GM19240 (cell line): ENCODE measurements around the gene TSSC4.
"Not testable (repeated sequence)": the region's sequence is repeated elsewhere in the genome, so short reads cannot be mapped to it uniquely, and the experiment has no call there.

ENCODE experiments used
- DNase-seq: peaks from one replicate; pipeline ENCODE4 v3.0.0; 2011; ENCODE audit warnings: low spot score; ENCODE audit not compliant: insufficient read length

The TSSC4 gene

DNA sequence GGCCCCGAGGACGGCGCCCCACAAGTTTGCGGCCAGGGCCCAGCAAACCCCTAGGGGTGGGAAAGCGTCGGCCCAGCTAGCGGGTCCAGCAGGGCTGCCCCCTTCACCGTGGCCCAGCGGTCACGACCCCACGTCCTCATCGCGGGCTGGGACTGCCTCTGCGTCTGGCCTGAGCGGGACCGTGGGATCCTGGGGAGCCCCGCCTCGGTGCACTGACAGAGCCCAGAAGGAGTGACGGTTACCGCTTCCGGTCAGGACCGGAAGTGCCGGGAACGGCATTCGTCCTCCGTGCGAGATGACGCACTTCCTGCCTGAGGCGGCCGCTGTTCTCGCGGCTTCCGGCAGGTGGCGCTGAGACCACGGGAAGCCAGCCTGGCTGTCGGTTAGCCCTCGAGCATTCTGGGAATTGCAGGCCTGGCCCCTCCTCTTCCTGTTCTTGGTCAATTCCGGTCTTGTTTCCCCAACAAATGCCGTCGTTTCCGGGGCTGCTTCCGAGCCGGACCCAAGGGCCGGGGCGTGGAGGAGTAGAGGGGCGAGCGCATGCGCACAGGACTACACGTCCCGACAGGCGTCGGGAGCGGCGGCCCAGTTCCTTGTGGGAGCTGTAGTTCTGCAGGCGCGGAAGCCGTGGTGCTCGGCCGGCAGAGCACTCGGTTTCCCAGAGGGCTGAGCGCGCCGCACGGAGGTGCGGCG is at the start of gene TSSC4:
Gene TSSC4 (plus strand): TSS at position 682 of the 693 bp plus-strand sequence. CDS start 1,884 bp downstream, outside the sequence.
- peak; percentile 100 for DNase-seq

DNA sequence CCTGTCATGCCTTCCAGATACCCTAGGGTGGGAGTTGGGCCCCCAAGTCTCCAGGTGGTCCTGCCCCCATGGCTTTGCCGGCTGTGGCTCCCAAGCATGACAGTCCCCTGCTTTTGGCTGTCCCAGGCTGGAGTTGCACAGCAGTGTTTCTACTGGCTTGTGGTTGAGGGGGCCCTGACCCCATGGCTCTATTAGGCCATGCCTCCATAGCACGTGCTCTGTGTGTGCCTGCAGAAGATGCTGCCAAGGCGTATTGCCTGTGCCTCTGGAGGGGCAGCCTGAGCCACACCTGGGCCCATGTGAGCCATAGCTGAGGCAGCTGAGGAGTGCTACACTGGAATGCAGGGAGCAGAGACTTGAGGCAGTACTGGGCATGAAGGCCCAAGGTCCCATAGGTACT is 48.8 kb upstream of the TSSC4 start:
- DNase-seq, result no peak

DNA sequence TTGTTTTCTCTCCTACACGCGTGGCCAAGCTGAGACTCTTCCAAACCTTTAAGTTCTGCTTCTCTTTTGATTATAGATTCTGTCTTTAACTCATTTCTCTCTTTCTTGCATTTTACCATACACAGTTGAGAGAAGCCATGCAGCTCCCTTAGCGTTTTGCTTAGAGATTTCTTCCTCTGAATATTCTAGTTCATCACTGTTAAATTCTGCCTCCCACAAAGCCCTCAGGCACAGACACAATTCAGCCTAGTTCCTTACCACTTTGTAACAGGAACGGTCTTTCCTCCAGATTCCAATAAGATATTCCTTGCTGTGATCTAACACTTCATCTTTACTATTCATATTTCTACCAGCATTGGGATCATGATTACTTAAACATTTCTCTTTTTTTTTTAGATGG is 48.1 kb upstream of the TSSC4 start:
- no peak for DNase-seq

DNA sequence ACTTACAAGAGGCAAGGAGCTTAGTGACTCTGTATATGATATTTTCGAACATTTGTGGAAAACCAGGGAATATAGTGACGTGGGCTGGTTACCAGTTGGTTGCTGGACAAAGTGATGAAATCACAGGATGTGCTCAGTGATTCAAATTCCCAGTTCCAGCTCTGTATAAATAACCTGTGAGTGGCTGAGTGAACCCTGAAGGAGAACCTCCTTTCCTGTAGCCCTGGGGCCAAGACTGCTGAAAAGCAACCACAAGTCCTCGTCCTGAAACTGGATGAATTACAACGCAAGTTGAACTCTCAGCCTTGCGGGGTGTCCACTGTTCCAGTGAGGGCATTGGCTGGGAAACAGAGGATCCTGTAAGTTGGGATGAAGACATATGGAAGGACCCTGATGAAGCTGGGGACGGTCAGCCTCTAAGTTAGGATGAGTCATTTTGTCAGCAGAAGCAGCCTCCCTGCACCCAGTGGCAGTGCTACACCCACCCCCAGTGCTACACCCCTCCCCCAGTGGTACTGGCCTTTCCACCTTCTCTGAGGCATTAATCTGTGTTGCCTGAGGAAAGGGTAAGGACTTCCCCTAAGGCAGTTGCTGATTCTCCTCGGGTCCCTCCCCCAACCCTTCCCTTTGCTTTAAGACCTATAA is 45.4 kb upstream of the TSSC4 start:
- no peak for DNase-seq

DNA sequence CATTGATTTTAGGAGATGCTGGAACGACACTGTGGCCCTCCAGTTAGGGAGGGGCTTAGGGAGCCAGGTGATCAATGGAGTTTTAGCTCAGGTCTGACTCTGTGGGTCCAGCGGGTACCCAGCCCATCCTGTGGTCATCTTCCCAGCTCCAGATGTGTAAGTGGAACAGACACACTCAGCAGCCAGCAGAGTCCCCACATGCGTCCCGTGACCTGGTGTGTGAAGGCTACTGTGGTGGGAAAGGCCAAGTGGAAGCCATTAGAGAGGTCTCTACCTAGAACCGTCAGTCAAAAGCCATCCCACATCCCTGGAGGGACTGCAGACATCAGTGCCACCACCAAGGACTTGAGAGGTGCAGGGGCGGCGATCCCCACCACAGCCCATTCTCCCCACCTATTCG is 43.3 kb upstream of the TSSC4 start:
- DNase-seq, result no peak

DNA sequence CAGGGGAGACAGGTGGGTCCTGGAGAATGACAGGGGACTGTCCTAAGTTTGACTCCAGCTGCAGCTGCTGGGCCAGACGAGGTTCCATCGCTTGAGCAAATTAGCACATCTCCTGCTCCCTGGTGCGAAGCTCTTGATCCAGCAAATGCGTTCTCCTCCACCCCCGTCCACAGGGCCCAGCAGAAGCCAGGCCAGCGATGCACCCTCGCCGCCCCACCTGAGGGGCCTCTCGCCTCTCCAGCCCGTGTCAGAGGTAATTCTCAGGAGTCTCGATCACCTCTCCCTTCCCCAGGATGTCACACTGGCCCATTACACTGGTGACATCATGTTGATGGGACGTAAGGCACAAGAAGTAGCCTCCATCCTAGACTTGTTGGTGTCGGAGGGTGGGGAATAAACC is 42.9 kb upstream of the TSSC4 start:
- not testable (repeated sequence) for DNase-seq

DNA sequence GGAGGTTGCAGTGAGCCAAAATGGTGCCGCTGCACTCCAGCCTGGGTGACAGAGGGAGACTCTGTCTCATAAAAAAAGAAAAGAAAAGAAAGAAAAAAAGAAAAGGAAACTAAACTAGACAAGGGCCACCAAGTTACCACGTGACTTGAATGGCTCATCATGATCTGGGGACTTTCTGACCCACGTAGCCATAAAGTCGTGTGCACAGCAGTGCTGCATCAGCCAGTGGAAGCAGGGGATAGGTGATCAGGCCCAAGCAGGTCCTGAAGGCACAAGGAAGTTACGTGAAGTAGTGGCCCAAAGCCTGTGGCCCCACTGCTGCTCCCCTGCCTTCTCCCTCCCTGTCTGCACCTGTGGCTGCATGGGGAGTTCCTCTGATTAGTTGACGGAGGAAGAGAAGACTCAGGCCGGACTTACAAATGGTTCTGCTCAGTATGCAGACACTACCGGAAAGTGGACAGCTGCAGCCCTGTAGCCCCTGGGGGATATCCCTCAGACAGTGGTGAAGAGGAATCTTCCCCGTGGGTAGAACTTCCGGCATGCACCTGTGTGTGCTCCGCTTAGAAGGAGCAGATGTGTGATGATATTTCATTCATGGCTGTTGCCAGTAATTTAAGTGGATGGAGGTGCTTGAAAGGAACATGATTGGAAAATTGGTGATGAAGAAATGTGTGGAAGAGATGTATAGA is 41.7 kb upstream of the TSSC4 start:
- no peak for DNase-seq

DNA sequence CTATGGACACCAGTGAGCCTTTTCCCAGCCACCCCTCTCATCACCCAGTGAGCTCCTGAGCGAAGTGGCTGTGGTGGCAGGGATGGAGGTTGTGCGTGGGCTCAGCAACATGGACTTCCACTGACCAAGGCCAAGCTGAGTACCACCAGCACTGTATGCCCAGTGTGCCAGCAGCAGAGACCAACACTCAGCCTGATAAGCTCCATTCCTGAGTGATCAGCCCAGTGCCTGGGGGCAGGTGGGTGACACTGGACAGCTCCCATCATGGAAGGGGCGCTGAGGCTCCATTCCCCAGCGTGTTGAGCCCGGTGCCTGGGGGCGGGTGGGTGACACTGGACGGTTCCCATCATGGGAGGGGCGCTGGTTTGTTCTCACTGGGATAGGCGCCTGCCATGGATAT is 41.0 kb upstream of the TSSC4 start:
- no peak for DNase-seq

DNA sequence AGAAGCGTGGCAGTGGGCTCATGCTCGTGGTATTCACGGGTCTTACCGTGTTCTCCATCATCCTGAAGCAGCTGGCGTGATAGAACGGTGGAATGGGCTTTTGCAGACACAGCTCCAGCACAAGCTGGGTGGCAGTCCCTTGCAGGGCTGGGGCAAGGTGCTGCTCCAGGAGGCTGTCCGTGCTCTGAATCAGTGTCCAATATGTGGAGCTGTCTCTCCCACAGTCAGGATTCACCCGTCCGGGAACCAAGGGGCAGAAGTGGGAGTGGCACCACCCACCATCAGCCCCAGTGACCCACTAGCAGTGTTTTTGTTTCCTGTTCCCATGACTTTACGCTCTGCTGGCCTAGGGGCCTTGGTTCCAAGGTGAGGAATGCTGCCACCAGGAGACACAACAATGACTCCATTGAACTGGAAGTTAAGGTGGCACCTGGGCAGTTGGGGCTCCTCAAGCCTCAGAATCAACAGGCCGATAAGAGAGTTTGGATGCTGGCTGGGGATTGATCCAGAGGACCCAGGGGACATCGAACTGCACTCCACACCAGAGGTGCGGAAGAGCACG is 40.4 kb upstream of the TSSC4 start:
- DNase-seq, result no peak

DNA sequence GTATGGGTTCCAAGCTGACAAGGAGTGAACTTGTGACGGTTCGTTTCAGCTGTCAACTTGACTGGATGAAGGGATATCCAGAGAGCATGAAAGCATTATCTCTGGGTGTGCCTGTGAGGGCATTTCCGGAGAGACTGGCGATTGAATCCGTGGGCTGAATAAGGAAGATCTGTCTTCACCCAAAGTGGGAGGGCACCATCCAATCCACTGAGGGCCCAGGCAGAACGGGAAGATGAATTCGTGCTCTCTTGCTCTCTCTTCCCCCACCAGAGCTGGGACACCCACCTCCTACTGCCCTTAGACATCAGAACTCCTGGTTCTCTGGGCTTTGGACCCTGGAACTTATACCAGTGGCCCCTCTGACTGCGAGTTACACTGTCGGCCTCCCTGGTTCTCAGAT is 39.0 kb upstream of the TSSC4 start:
- DNase-seq, result no peak

DNA sequence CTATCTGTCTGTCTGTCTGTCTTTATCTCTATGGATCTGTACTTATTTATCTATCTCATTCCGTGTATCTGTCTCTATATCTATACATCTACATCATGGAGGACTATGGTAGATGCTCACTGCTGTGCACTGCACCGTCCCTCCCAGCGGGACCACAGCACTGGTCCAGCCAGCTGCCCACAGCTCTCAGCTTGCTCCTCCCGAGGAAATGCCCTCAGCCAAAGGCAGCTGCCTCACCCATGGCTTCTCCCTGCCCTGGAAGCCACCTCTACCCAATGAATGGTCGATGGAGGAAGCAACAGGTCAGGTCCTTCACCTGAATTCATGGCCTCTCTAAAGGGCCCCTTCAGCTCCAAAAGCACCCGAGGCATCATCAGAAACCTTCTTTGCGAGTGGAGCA is 38.1 kb upstream of the TSSC4 start:
- DNase-seq, result no peak

DNA sequence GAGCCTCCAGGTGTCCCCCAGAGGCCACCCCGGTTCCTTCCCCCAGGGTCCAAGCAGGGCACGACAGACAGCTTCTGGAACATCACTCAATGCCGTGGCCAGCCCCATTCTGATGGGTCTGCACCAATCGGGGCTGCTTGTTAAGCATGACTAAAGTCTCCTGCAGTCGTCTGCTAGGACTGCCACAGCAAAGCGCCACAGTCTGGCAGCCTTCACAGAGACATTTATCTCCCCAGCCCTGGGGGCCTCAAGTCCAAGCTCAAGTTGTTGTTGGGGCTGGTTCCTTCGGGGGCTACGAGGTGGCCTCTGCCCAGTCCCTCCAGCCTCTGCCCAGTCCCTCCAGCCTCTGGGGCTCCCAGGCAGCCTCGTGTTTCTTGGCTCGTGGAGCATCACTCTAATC is 37.4 kb upstream of the TSSC4 start:
- no peak for DNase-seq

DNA sequence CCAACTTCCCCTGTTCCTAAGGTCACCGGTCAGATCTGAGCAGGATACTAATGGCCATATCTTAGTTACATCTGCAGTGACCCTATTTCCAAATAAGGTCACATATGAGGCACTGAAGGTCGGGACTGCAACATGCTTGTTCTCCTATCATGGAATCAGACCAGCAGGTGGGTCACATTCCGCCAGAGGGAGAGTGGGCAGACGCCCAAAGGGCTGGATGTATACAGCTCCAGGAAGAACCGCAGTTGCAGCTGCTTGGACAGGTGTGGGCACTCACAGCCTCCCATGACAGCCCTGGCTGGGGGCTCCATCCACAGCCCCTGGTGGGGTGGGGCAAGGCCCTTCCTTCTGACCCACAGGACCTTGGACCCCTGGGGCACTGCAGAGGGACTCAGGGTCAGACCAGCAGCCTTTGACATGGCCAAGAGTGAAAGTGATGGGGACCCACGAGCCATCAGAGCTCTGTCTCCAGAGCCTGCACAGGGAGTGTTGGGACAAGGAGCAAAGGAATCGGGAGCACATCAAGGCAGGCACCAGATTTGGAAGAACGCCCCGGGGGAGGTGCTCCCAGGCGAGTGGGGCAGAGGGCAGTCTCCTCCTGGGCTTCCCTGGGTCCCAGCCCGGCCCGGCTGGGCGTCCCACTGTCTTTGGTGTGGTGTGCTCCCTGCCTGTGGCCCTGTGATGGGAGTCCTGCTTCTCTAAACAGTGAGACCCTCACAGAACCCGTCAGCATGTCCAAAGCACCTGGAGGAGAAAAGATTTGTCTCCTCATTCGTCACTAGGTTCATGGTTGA is 36.8 kb upstream of the TSSC4 start:
- no peak for DNase-seq

DNA sequence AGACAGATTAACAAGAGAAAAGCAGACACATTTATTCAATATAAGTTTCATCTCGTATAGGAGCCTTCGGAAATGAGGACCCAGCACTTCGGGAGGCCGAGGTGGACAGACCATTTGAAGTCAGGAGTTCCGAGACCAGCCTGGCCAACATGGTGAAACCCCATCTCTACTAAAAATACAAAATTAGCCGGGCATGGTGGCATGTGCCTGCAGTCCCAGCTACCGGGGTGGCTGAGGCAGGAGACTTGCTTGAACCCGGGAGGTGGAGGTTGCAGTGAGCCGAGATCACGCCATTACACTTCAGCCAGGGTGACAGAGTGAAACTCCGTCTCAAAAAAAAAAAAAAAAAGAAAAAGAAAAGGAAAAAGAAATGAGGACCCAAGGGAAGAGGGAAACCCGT is 36.2 kb upstream of the TSSC4 start:
- DNase-seq, result not testable (repeated sequence)

DNA sequence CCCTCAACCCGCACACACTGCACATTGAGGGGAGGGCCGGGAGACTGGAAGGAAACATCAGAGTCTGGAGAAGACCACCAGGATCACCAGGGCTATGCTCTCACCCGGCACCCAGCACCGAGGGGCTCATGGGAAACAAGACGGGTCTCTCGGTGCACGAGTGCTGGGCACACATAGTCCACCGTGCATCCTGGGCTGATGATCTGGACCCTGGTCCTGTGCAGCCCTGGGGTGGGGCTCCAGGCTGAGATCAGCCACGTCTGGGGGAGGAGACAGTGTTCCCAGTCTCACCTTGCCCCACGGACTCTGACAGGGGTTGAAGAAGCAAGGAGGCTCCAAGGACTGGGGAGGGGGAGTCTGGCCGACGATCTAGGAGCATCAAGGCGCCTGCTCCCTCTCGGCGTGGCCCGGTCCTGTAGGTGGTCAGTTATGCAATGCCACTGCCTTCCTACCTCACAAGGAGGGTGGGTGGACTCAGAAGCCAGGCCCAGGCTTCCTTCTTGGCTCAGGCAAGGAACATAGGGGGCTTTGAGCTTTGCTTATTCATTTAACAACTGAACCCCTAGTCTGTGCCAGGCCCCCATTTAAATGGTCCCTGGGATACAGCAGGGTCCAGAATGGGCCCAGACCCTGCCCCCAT is 34.9 kb upstream of the TSSC4 start:
- no peak for DNase-seq

DNA sequence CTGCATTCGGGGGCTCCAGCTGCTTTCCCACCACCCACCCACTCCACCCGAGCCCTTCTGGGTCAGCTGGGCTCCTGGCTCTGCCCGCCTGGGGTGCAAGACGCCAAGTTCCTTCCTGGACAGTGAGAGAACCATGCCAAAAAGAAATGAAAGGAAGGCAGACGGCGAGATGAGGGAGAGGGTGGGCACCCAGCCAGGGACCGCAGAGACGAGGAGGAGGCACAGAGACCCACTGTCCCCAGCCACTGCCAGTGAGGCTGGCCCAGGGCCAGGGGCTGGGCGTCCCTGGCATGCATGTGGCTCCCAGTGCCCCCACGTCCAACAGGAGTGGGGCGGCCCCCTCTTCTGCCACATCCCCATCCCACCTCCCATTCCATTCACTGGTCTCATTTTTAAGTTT is 34.3 kb upstream of the TSSC4 start:
- no peak for DNase-seq

DNA sequence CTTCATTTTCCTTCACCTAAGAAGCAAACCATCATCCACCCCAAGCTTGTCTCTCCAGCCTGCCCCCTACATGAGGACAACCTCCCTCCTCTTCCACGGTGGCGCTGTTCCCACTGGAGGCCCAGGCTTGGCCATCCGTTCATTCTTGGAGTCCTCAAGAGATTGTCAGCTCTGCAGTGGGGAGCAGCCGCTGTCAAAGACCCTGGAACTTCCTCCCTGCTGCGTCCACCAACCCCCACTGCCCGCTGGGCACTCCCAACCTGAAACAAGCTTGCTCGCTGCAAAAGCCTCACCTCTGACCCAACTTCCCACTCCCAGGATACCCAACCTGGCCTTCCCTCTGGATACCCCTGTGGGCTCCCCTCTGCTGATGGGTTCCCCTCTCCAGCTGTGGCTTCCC is 33.8 kb upstream of the TSSC4 start:
- no peak for DNase-seq

DNA sequence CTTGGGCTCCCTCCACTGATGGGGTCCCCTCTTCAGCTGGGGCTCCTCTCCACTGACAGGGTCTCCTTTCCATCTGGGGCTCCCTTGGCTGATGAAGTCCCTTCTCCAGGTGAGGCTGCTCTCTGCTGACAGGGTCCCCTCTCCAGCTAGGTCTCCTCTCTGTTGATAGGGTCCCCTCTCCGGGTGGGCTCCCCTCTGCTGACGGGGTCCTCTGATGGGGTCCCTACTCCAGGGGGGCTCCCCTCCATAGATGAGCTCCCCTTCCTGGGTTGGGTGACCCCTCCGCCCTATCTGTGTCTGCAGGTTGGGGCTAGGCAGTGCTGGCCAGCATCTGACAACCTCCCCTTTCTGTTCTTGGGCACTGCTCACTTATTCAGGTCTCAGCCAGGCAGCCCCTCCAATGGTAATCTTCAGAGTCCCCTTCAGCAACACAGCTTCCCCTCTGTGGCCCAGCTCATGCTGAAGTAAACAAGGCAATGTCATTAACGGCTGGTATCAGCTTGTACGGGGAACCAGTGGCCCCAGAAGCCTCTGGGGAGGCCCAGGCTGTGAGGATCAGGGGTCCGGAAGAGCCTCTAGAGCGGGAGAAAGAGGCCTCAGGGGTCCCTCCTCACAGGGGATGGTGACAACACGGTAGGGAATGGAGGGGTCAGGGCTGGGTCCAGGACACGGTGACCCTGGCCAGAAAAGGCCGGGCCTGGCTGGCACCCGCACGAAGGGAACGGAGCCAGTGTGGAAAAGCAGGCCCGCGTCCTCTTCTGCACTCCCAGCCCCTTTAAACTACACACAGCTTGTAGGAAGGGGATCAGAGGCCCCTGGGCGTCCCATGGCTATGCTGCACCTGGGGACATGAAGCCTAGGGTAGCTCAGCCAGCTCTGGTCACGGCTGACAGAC is 33.0 kb upstream of the TSSC4 start:
- DNase-seq, result no peak

DNA sequence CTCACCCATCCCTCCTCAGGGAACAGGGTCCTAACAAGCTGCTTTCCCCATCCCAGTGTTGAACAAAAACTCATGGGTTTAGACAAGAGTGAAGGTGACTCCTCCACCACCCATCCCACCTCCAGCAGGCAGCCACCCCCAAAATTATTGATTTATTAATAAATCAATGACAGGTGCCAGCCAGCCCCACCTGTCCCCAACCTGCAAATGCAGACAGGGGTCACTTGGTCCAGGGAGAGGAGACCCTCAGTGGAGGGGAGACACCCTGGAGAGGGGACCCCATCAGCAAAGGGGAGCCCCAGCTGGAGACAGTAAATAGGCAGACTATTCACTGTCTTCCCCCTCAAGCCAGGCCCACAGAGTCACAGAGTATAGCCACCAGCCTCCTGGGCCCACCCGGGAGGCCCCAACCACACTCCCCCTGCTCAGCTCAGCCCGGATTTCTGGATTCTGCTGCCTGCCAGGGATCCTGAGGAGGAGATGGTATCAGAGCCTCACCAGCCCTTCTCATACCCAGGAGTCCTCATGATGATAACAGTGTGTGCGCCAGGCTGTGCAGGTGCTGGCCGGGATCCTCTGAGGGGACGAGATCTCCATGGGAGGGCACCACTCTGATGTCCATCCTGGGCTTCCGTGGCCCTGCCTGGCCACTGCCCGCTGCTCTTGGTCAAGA is 32.2 kb upstream of the TSSC4 start:
- no peak for DNase-seq

DNA sequence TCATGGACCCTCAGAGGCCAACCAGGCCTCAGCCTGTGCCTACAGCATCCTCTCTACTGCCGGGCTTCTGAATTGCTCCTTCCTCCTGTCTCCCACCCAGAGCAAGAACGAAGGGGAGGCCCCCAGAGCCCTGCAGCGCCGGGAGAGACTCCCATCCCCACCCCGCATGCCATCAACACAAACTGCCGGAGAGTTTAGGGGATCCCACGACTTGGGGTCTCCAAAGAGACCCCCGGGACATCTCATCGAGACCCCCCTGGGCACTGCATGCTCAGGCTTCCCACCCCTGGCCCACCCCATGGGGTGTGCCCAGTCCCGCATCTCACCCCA is 31.7 kb upstream of the TSSC4 start:
- no peak for DNase-seq
